Neuronal stem cell (in vitro differentiated cells): ENCODE results near the gene TEX9.

Experiments
- DNase-seq: peaks from one replicate; pipeline ENCODE4 v3.0.0-alpha.2; 2013; ENCODE audit warnings: low spot score
- H2AFZ ChIP-seq: one replicate; pipeline ENCODE4 v1.6.1; 2013; ENCODE audit warnings: mild to moderate bottlenecking, low read length, inconsistent platforms
- H2AK5ac ChIP-seq: 2 replicates; pipeline ENCODE4 v1.6.1; 2013; ENCODE audit warnings: low read depth, mild to moderate bottlenecking, inconsistent platforms, low read length, moderate library complexity, mixed read lengths
- H2BK120ac ChIP-seq: 2 replicates; pipeline ENCODE4 v1.6.1; 2013; ENCODE audit warnings: low read depth, mild to moderate bottlenecking, inconsistent platforms, low read length, moderate library complexity, mixed read lengths
- H2BK12ac ChIP-seq: one replicate; pipeline ENCODE4 v1.6.1; 2013; ENCODE audit warnings: low read length, inconsistent platforms
- H2BK15ac ChIP-seq: 2 replicates; pipeline ENCODE4 v1.6.1; 2013; ENCODE audit warnings: mild to moderate bottlenecking, low read length, inconsistent platforms, mixed read lengths
- H2BK5ac ChIP-seq: one replicate; pipeline ENCODE4 v1.6.1; 2013; ENCODE audit warnings: inconsistent platforms, mild to moderate bottlenecking, low read length, moderate library complexity
- H3K14ac ChIP-seq: one replicate; pipeline ENCODE4 v1.6.1; 2013; ENCODE audit warnings: low read length, inconsistent platforms
- H3K18ac ChIP-seq: 2 replicates; pipeline ENCODE4 v1.6.1; 2013; ENCODE audit warnings: low read length, inconsistent platforms
- H3K23ac ChIP-seq: 2 replicates; pipeline ENCODE4 v1.6.1; 2013; ENCODE audit warnings: low read depth, mild to moderate bottlenecking, mixed read lengths, low read length, inconsistent platforms; ENCODE audit not compliant: poor library complexity
- H3K27ac ChIP-seq: replicated peaks from 3 replicates; pipeline ENCODE4 v1.5.1; 2013; ENCODE audit warnings: low read length, inconsistent platforms
- H3K27me3 ChIP-seq, 3 experiments: 2 replicates each; pipeline ENCODE4 v1.6.1; 2013; ENCODE audit warnings: low read length in 3 of 3, mild to moderate bottlenecking in 2 of 3, inconsistent platforms in 1 of 3, low read depth in 1 of 3, mixed read lengths in 1 of 3, moderate library complexity in 1 of 3; ENCODE audit not compliant: control insufficient read depth in 3 of 3, insufficient read depth in 3 of 3
- H3K36me3 ChIP-seq, 2 donors: replicated peaks in 1 of 2; 2 replicates each; pipeline ENCODE4 v1.6.1; 2013; ENCODE audit warnings: low read length in 2 of 2; ENCODE audit not compliant: control insufficient read depth in 2 of 2, insufficient read depth in 2 of 2
- H3K4ac ChIP-seq: 2 replicates; pipeline ENCODE4 v1.6.1; 2013; ENCODE audit warnings: inconsistent platforms, mild to moderate bottlenecking, low read length, moderate library complexity
- H3K4me1 ChIP-seq, 2 donors: 1 replicate in 1 of 2; 2 replicates in 1 of 2; pipeline ENCODE4 v1.6.1; 2013; ENCODE audit warnings: low read length in 2 of 2, low read depth in 1 of 2; ENCODE audit not compliant: control insufficient read depth in 2 of 2, insufficient read depth in 1 of 2
- H3K4me2 ChIP-seq: one replicate; pipeline ENCODE4 v1.6.1; 2013; ENCODE audit warnings: mild to moderate bottlenecking, low read length, inconsistent platforms; ENCODE audit not compliant: insufficient read depth, poor library complexity, severe bottlenecking
- H3K4me3 ChIP-seq, 2 donors: 2 replicates each; pipeline ENCODE4 v1.5.1; 2013; ENCODE audit warnings: low read length in 2 of 2, mild to moderate bottlenecking in 2 of 2, inconsistent platforms in 1 of 2, moderate library complexity in 1 of 2
- H3K79me1 ChIP-seq: one replicate; pipeline ENCODE4 v1.6.1; 2013; ENCODE audit warnings: low read depth, mild to moderate bottlenecking, inconsistent platforms, low read length, moderate library complexity
- H3K9ac ChIP-seq: one replicate; pipeline ENCODE4 v1.6.1; 2013; ENCODE audit warnings: mild to moderate bottlenecking, low read depth, low read length, inconsistent platforms; ENCODE audit not compliant: poor library complexity
- H3K9me3 ChIP-seq, 2 donors: replicated peaks in 1 of 2; 2 replicates each; pipeline versions ENCODE3 to v1.6.1; 2013; ENCODE audit warnings: low read length in 2 of 2, mild to moderate bottlenecking in 2 of 2, inconsistent platforms in 1 of 2, low read depth in 1 of 2, mixed read lengths in 1 of 2, moderate library complexity in 1 of 2; ENCODE audit not compliant: control insufficient read depth in 2 of 2, insufficient read depth in 1 of 2
- H4K8ac ChIP-seq: one replicate; pipeline ENCODE4 v1.6.1; 2013; ENCODE audit warnings: low read depth, mild to moderate bottlenecking, inconsistent platforms, low read length, moderate library complexity
- H4K91ac ChIP-seq: one replicate; pipeline ENCODE4 v1.6.1; 2013; ENCODE audit warnings: low read length, low read depth, mild to moderate bottlenecking, inconsistent platforms; ENCODE audit not compliant: poor library complexity
- WGBS, 2 donors: extraction: QIAGEN DNeasy Blood & Tissue Kit; methylation state at CpG; one replicate each; pipeline ENCODE4 v1.1.7; 2013; ENCODE audit warnings: missing lambda C conversion rate in 2 of 2, mixed read lengths in 1 of 2; ENCODE audit not compliant: insufficient read length in 2 of 2, insufficient replicate concordance in 1 of 2; ENCODE audit errors: extremely low coverage in 2 of 2; 5-methylcytosine and 5-hydroxymethylcytosine counted together

Gene TEX9

DNA sequence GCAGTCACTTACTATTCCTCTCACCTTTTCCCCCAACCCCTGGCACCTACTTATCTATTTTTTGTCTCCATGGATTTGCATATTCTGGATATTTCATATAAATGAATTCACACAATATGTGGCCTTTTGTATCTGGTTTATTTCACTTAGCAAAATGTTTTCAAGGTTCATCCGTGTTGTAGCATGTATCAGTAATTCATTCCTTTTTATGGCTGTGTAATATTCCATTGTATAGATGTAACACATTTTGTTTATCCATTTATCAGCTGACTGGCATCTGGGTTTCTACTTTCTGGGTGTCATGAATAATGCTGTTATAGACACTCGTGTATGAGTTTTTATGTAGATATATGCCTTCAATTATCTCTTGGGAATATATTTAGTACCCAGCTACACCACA is 93.9 kb downstream of the TEX9 start:
- Histone ChIP-seq H3K27ac (no peak overlapping the region), H3K79me1 (no peaks in the 10 kb centered on the region), H3K4me2 (no peak overlapping the region), H2BK120ac (no peak overlapping the region), H3K4me3 (no peak overlapping the region), H3K9me3 (no peaks in the 10 kb centered on the region), H2AFZ (no peak overlapping the region), H3K14ac (no peak overlapping the region), H3K18ac (no peak overlapping the region), H3K36me3 (no peaks in the 10 kb centered on the region), H4K8ac (no peak overlapping the region), H3K9ac (no peak overlapping the region), H3K4me1 (peaks cover 0 to 1% of the 10 kb centered on the region in 2 donors), H2AK5ac (no peak overlapping the region), H3K27me3 (no peaks in the 10 kb centered on the region), H2BK15ac (no peak overlapping the region), H2BK12ac (no peak overlapping the region), H4K91ac (no peak overlapping the region), H3K4ac (no peak overlapping the region), H3K23ac (no peak overlapping the region), H2BK5ac (no peak overlapping the region)
- DNase-seq = no peak
- WGBS, 2 donors = no CpG with 5 or more reads among the region's 2 CpGs

DNA sequence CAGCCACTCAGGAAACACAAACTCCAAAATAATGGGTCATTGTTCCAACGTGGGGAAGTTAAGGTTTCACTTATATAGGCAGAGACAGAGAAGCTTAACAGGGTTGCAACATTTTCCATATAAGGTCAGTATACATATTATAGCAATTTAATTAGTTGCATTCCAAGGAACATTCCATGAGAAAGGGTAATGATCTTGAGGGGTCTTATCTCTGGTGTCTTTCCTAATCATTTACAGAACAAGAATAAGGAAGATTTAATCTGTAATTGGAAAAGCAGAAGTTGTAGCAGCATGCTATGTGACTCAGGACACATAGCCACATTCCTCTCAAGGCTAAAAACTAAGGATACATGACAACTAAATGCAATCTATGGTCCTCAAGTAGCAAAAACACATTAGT is 94.8 kb downstream of the TEX9 start:
- Histone ChIP-seq H4K8ac (no peak overlapping the region), H3K23ac (no peak overlapping the region), H3K4me3 (no peak overlapping the region), H3K36me3 (no peaks in the 10 kb centered on the region), H3K27ac (no peak overlapping the region), H3K4me2 (no peak overlapping the region), H2BK120ac (no peak overlapping the region), H3K27me3 (peaks cover 0 to 2% (median 0%) of the 10 kb centered on the region in 3 experiments), H3K9ac (no peak overlapping the region), H2BK12ac (no peak overlapping the region), H3K14ac (no peak overlapping the region), H3K4ac (no peak overlapping the region), H2AFZ (no peak overlapping the region), H2AK5ac (no peak overlapping the region), H3K9me3 (no peaks in the 10 kb centered on the region), H3K4me1 (peaks cover 0 to 1% of the 10 kb centered on the region in 2 donors), H2BK15ac (no peak overlapping the region), H3K18ac (no peak overlapping the region), H3K79me1 (no peaks in the 10 kb centered on the region), H2BK5ac (no peak overlapping the region), H4K91ac (no peak overlapping the region)
- WGBS, 2 donors = no CpG with 5 or more reads among the region's 1 CpG
- DNase-seq = no peak

DNA sequence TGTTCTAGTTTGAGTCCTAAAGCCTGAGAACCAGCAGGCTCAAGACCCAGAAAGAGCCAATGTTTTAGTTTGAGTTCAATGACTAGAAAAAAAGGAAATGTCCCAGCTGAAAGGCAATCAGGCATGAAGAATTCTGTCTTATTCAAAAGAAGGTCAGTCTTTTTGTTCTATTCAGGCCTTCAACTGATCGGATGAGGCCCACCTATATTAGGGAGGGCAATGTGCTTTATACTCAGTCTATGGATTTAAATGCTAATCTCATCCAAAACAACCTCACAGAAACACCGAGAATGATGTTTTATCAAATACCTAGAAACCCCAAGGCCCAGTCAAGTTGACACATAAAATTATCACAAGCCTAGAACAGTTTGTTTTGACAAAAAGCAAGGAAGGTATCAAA is 95.7 kb downstream of the TEX9 start:
- DNase-seq = no peak
- H3K4me1 ChIP-seq = peaks cover 0 to 1% of the 10 kb centered on the region in 2 donors
- no peak overlapping the region for H4K8ac ChIP-seq
- H2AK5ac ChIP-seq = no peak overlapping the region
- H3K14ac ChIP-seq = no peak overlapping the region
- no peak overlapping the region for H4K91ac ChIP-seq
- no peak overlapping the region for H2BK120ac ChIP-seq
- H3K23ac ChIP-seq = no peak overlapping the region
- no peak overlapping the region for H2AFZ ChIP-seq
- H3K4me3 ChIP-seq = no peak overlapping the region
- H2BK15ac ChIP-seq = no peak overlapping the region
- no peak overlapping the region for H3K4me2 ChIP-seq
- no peak overlapping the region for H3K4ac ChIP-seq
- no peaks in the 10 kb centered on the region for H3K36me3 ChIP-seq
- H3K9me3 ChIP-seq = no peaks in the 10 kb centered on the region
- H3K9ac ChIP-seq = no peak overlapping the region
- H3K79me1 ChIP-seq = no peaks in the 10 kb centered on the region
- H3K27me3 ChIP-seq = peaks cover 0 to 2% (median 0%) of the 10 kb centered on the region in 3 experiments
- no peak overlapping the region for H3K18ac ChIP-seq
- H2BK5ac ChIP-seq = no peak overlapping the region
- H2BK12ac ChIP-seq = no peak overlapping the region
- WGBS, 2 donors = no CpG with 5 or more reads among the region's 2 CpGs
- H3K27ac ChIP-seq = no peak overlapping the region

DNA sequence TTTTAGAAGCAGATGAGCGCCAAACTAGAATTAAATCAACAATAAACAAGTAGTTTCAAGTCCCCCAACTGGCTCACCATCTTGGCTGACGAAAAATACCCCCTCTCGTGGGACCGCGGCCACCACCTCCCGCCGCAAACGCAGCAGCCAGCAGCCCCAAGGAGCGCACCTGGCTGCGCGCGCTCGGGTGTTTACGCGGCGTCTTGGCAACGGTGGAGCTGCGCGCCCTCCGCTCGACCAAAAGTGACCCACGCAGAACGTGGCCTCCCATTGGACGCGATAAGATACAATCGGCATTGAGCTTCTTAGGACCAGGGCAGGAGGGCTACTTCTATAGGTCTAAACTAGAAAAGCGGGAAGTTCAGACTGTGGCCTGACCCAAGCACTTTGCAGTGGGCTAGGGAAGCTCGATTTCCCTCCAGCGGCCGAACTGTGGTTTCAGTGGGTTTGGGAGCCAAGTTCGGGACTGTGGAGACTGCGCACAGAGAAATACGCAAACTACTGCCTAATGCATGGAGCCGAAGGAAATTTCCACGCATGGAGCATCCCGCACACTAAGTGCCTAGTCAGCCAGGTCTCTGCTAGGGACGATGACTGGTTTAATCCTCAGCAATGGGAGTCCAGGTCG is 99.8 kb downstream of the TEX9 start, which contains the start of gene MNS1:
MNS1 (minus strand) TSS at position 245 of the 628 bp plus-strand sequence; CDS start at position 80, 165 bp downstream.
- peaks cover 1 to 5% of the 10 kb centered on the region in 2 donors for H3K4me1 ChIP-seq
- no peak within 1 kb of the TSS for H2AFZ ChIP-seq
- peak; percentile 62 for DNase-seq
- H3K79me1 ChIP-seq = no peaks in the 10 kb centered on the region
- no peak within 1 kb of the TSS for H3K14ac ChIP-seq
- H3K9me3 ChIP-seq = no peaks in the 10 kb centered on the region
- no peak within 1 kb of the TSS for H3K18ac ChIP-seq
- H2BK12ac ChIP-seq = no peak within 1 kb of the TSS
- WGBS, 2 donors = no CpG with 5 or more reads among the region's 38 CpGs
- peak within 1 kb of the TSS; percentile 47 for H3K4me2 ChIP-seq
- peaks cover 0 to 2% (median 0%) of the 10 kb centered on the region in 3 experiments for H3K27me3 ChIP-seq
- no peak within 1 kb of the TSS for H2AK5ac ChIP-seq
- H4K91ac ChIP-seq = no peak within 1 kb of the TSS
- H4K8ac ChIP-seq = no peak within 1 kb of the TSS
- H2BK120ac ChIP-seq = no peak within 1 kb of the TSS
- H3K4me3 ChIP-seq = peak within 1 kb of the TSS in 1 of 2 donors; percentile 64
- no peak within 1 kb of the TSS for H2BK5ac ChIP-seq
- no peak within 1 kb of the TSS for H2BK15ac ChIP-seq
- H3K36me3 ChIP-seq = no peaks in the 10 kb centered on the region
- H3K23ac ChIP-seq = peak within 1 kb of the TSS; percentile 3
- H3K4ac ChIP-seq = no peak within 1 kb of the TSS
- no peak within 1 kb of the TSS for H3K27ac ChIP-seq
- no peak within 1 kb of the TSS for H3K9ac ChIP-seq
